Measurements from ENCODE around the gene PHACTR3.

PHACTR3 gene

GRCh38 chr20:59696476-59696875, 92.1 kb downstream of the PHACTR3 start:
- no peak for DNase-seq (ENCODE audit: low read depth)

GRCh38 chr20:59697068-59697467, 92.7 kb downstream of the PHACTR3 start:
- DNase-seq (ENCODE audit: low read depth) = no peak

GRCh38 chr20:59698598-59698997, 94.3 kb downstream of the PHACTR3 start:
- no peak for DNase-seq (ENCODE audit: low read depth)

- DNase-seq (ENCODE audit: low read depth) = no peak
Measured at GRCh38 chr20:59701236-59701635, 96.9 kb downstream of the PHACTR3 start.

- DNase-seq (ENCODE audit: low read depth) = no peak
Measured at GRCh38 chr20:59703046-59703445, 98.7 kb downstream of the PHACTR3 start.

GRCh38 chr20:59705651-59706399, 101.5 kb downstream of the PHACTR3 start:
- DNase-seq (ENCODE audit: low read depth) = no peak

- no peak for DNase-seq (ENCODE audit: low read depth)
Measured at GRCh38 chr20:59706400-59706693, 102.0 kb downstream of the PHACTR3 start.

GRCh38 chr20:59708326-59708725, 104.0 kb downstream of the PHACTR3 start:
- DNase-seq (ENCODE audit: low read depth) = no peak

- no peak for DNase-seq (ENCODE audit: low read depth)
Measured at GRCh38 chr20:59709636-59710035, 105.3 kb downstream of the PHACTR3 start.

- DNase-seq (ENCODE audit: low read depth) = no peak
Measured at GRCh38 chr20:59718071-59718470, 113.7 kb downstream of the PHACTR3 start.

- no peak for DNase-seq (ENCODE audit: low read depth)
Measured at GRCh38 chr20:59718751-59719150, 114.4 kb downstream of the PHACTR3 start.

GRCh38 chr20:59720013-59720412, 115.7 kb downstream of the PHACTR3 start:
- no peak for DNase-seq (ENCODE audit: low read depth)

GRCh38 chr20:59721386-59721785, 117.0 kb downstream of the PHACTR3 start:
- DNase-seq (ENCODE audit: low read depth) = no peak

GRCh38 chr20:59723108-59723500, 118.8 kb downstream of the PHACTR3 start:
- no peak for DNase-seq (ENCODE audit: low read depth)

GRCh38 chr20:59723607-59724456, 119.5 kb downstream of the PHACTR3 start:
- DNase-seq (ENCODE audit: low read depth) = no peak

- DNase-seq (ENCODE audit: low read depth) = no peak
Measured at GRCh38 chr20:59724457-59725366, 120.4 kb downstream of the PHACTR3 start.

GRCh38 chr20:59725476-59726280, 121.3 kb downstream of the PHACTR3 start:
- DNase-seq (ENCODE audit: low read depth) = no peak

GRCh38 chr20:59726281-59726595, 121.9 kb downstream of the PHACTR3 start:
- DNase-seq (ENCODE audit: low read depth) = no peak

GRCh38 chr20:59728722-59729430, 124.5 kb downstream of the PHACTR3 start:
- no peak for DNase-seq (ENCODE audit: low read depth)

GRCh38 chr20:59729506-59729905, 125.2 kb downstream of the PHACTR3 start:
- DNase-seq (ENCODE audit: low read depth) = no peak

GRCh38 chr20:59730722-59731121, 126.4 kb downstream of the PHACTR3 start:
- no peak for DNase-seq (ENCODE audit: low read depth)

All from GM04503 (cell line).